Measurements from ENCODE around the gene BTNL3.

GRCh38 chr5:181008136-181008535, 19.5 kb downstream of the BTNL3 start:
- TF ChIP-seq HOXA7 (CRISPR knock-in tag; IDR thresholded peaks at IDR 0.05; ENCODE audit: borderline replicate concordance), result no peak
- no peak for TF ChIP-seq TCF7L2 (IDR thresholded peaks at IDR 0.05; ENCODE audit: borderline replicate concordance, low read depth, low read length)
- no peak for TF ChIP-seq KLF9 (tag by site-specific recombination; IDR thresholded peaks at IDR 0.05; ENCODE audit: low read depth)
- TF ChIP-seq, protein P1, sequence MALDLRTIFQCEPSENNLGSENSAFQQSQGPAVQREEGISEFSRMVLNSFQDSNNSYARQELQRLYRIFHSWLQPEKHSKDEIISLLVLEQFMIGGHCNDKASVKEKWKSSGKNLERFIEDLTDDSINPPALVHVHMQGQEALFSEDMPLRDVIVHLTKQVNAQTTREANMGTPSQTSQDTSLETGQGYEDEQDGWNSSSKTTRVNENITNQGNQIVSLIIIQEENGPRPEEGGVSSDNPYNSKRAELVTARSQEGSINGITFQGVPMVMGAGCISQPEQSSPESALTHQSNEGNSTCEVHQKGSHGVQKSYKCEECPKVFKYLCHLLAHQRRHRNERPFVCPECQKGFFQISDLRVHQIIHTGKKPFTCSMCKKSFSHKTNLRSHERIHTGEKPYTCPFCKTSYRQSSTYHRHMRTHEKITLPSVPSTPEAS (tag by site-specific recombination; IDR thresholded peaks at IDR 0.05), result no peak
- no peak for TF ChIP-seq CTCF (tag by site-specific recombination; IDR thresholded peaks at IDR 0.05)
- TF ChIP-seq REST (tag by site-specific recombination; IDR thresholded peaks at IDR 0.05), result no peak
- TF ChIP-seq, protein P2, sequence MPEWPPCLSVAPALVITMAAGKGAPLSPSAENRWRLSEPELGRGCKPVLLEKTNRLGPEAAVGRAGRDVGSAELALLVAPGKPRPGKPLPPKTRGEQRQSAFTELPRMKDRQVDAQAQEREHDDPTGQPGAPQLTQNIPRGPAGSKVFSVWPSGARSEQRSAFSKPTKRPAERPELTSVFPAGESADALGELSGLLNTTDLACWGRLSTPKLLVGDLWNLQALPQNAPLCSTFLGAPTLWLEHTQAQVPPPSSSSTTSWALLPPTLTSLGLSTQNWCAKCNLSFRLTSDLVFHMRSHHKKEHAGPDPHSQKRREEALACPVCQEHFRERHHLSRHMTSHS (tag by site-specific recombination; IDR thresholded peaks at IDR 0.05), result no peak
- no peak for TF ChIP-seq ZFP3 (tag by site-specific recombination; IDR thresholded peaks at IDR 0.05; ENCODE audit: low read depth)
